ES-I3 (cell line): ENCODE measurements around the gene GNAQ.

Source experiments
- H3K36me3 ChIP-seq: 2 replicates; pipeline ENCODE4 v1.6.1; 2013; ENCODE audit warnings: mild to moderate bottlenecking, low read length, control low read depth, moderate library complexity; ENCODE audit not compliant: insufficient read depth
- H3K4me1 ChIP-seq: 2 replicates; pipeline ENCODE4 v1.6.1; 2013; ENCODE audit warnings: mild to moderate bottlenecking, control low read depth, low read length; ENCODE audit not compliant: insufficient read depth
- H3K9ac ChIP-seq: 2 replicates; pipeline ENCODE4 v1.6.1; 2013; ENCODE audit warnings: low read depth, mild to moderate bottlenecking, low read length, moderate library complexity
- H3K9me3 ChIP-seq: 2 replicates; pipeline ENCODE4 v1.6.1; 2013; ENCODE audit warnings: mild to moderate bottlenecking, low read length, moderate library complexity; ENCODE audit not compliant: control insufficient read depth, insufficient read depth

The GNAQ gene

GRCh38 chr9:77960356-77961153 lies 71.1 kb downstream of the GNAQ start:
- Histone ChIP-seq H3K9me3 (no peaks in the 10 kb centered on the region), H3K4me1 (peaks cover 49% of the 10 kb centered on the region), H3K9ac (no peak overlapping the region), H3K36me3 (no peaks in the 10 kb centered on the region)

GRCh38 chr9:77959803-77960202 lies 71.8 kb downstream of the GNAQ start:
- H3K9me3 ChIP-seq, result no peaks in the 10 kb centered on the region
- H3K4me1 ChIP-seq, result peaks cover 50% of the 10 kb centered on the region
- H3K36me3 ChIP-seq, result no peaks in the 10 kb centered on the region
- no peak overlapping the region for H3K9ac ChIP-seq

GRCh38 chr9:77957652-77958051 lies 74.0 kb downstream of the GNAQ start:
- Histone ChIP-seq H3K4me1 (peaks cover 50% of the 10 kb centered on the region), H3K9ac (no peak overlapping the region), H3K9me3 (no peaks in the 10 kb centered on the region)

GRCh38 chr9:77956555-77956954 lies 75.1 kb downstream of the GNAQ start:
- Histone ChIP-seq H3K9me3 (no peaks in the 10 kb centered on the region), H3K4me1 (peaks cover 43% of the 10 kb centered on the region), H3K9ac (no peak overlapping the region), H3K36me3 (no peaks in the 10 kb centered on the region)

More at GRCh38 chr9:77957652-77958051, 74.0 kb downstream of the GNAQ start:
- H3K36me3 ChIP-seq, result no peaks in the 10 kb centered on the region

- no peaks in the 10 kb centered on the region for H3K36me3 ChIP-seq
- peaks cover 24% of the 10 kb centered on the region for H3K4me1 ChIP-seq
- H3K9ac ChIP-seq, result no peak overlapping the region
- H3K9me3 ChIP-seq, result no peaks in the 10 kb centered on the region
These were observed 77.0 kb downstream of the GNAQ start for GRCh38 chr9:77954666-77955015.

GRCh38 chr9:77954013-77954665 lies 77.5 kb downstream of the GNAQ start:
- Histone ChIP-seq H3K9ac (no peak overlapping the region), H3K9me3 (no peaks in the 10 kb centered on the region), H3K4me1 (peaks cover 23% of the 10 kb centered on the region; the same call in 1 of the 2 replicates), H3K36me3 (no peaks in the 10 kb centered on the region)

- Histone ChIP-seq H3K9me3 (no peaks in the 10 kb centered on the region), H3K4me1 (peaks cover 20% of the 10 kb centered on the region; the same call in 1 of the 2 replicates), H3K9ac (no peak overlapping the region), H3K36me3 (no peaks in the 10 kb centered on the region)
These were observed 78.0 kb downstream of the GNAQ start for GRCh38 chr9:77953590-77953989.

- H3K36me3 ChIP-seq, result no peaks in the 10 kb centered on the region
- H3K9me3 ChIP-seq, result no peaks in the 10 kb centered on the region
- peaks cover 15% of the 10 kb centered on the region; the same call in 1 of the 2 replicates for H3K4me1 ChIP-seq
- H3K9ac ChIP-seq, result no peak overlapping the region
These were observed 78.8 kb downstream of the GNAQ start for GRCh38 chr9:77952635-77953328.

GRCh38 chr9:77951369-77951768 lies 80.2 kb downstream of the GNAQ start:
- Histone ChIP-seq H3K36me3 (no peaks in the 10 kb centered on the region), H3K9ac (no peak overlapping the region), H3K9me3 (no peaks in the 10 kb centered on the region), H3K4me1 (peaks cover 8% of the 10 kb centered on the region; the same call in 1 of the 2 replicates)

GRCh38 chr9:77949751-77950436 lies 81.7 kb downstream of the GNAQ start:
- Histone ChIP-seq H3K36me3 (no peaks in the 10 kb centered on the region), H3K9me3 (no peaks in the 10 kb centered on the region), H3K4me1 (peaks cover 8% of the 10 kb centered on the region; the same call in 1 of the 2 replicates), H3K9ac (no peak overlapping the region)

- no peaks in the 10 kb centered on the region for H3K9me3 ChIP-seq
- no peaks in the 10 kb centered on the region for H3K36me3 ChIP-seq
- H3K4me1 ChIP-seq, result peaks cover 15% of the 10 kb centered on the region; the same call in 1 of the 2 replicates
- no peak overlapping the region for H3K9ac ChIP-seq
These were observed 84.0 kb downstream of the GNAQ start for GRCh38 chr9:77947651-77948050.

- Histone ChIP-seq H3K9me3 (no peaks in the 10 kb centered on the region), H3K9ac (no peak overlapping the region), H3K36me3 (no peaks in the 10 kb centered on the region), H3K4me1 (peaks cover 15% of the 10 kb centered on the region; the same call in 1 of the 2 replicates)
These were observed 84.5 kb downstream of the GNAQ start for GRCh38 chr9:77946969-77947620.

GRCh38 chr9:77946296-77946695 lies 85.3 kb downstream of the GNAQ start:
- H3K9ac ChIP-seq, result no peak overlapping the region
- H3K4me1 ChIP-seq, result peaks cover 15% of the 10 kb centered on the region; the same call in 1 of the 2 replicates
- no peaks in the 10 kb centered on the region for H3K36me3 ChIP-seq
- no peaks in the 10 kb centered on the region for H3K9me3 ChIP-seq

- no peaks in the 10 kb centered on the region for H3K36me3 ChIP-seq
- no peak overlapping the region for H3K9ac ChIP-seq
- H3K9me3 ChIP-seq, result no peaks in the 10 kb centered on the region
- peaks cover 15% of the 10 kb centered on the region; the same call in 1 of the 2 replicates for H3K4me1 ChIP-seq
These were observed 85.8 kb downstream of the GNAQ start for GRCh38 chr9:77945798-77946197.
